ENCODE results near the gene ARHGEF1.

Gene ARHGEF1

GRCh38 chr19:41921577-41922576, 38.9 kb downstream of the ARHGEF1 start:
- no peak for DNase-seq

DNA sequence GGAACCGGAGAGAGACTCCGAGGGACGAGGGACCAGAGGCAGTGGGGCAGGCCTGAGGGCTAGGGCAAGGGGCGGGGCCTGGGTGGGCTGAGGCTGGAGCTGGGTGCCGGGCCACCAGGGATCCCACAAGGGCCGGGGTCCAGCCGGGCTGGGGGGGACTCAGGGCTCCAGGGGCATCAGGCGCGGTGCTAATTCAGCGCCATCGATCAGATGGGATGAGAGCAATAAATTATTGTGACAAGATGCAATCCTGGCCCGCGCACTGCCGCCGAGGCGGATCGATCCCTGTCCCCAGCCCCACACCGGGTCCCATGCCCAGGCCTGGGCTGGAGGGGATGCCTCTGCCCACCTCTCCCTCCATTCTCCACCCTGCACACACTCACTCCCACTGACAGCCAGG, 39.6 kb downstream of the ARHGEF1 start:
- DNase-seq: no peak

GRCh38 chr19:41923045-41923788, 40.2 kb downstream of the ARHGEF1 start:
- DNase-seq: no peak

- DNase-seq: no peak
Observed at GRCh38 chr19:41924151-41925145, 41.5 kb downstream of the ARHGEF1 start.

GRCh38 chr19:41925208-41926003, 42.4 kb downstream of the ARHGEF1 start:
- DNase-seq: no peak

- no peak for DNase-seq
Observed at GRCh38 chr19:41926028-41926762, 43.2 kb downstream of the ARHGEF1 start.

DNA sequence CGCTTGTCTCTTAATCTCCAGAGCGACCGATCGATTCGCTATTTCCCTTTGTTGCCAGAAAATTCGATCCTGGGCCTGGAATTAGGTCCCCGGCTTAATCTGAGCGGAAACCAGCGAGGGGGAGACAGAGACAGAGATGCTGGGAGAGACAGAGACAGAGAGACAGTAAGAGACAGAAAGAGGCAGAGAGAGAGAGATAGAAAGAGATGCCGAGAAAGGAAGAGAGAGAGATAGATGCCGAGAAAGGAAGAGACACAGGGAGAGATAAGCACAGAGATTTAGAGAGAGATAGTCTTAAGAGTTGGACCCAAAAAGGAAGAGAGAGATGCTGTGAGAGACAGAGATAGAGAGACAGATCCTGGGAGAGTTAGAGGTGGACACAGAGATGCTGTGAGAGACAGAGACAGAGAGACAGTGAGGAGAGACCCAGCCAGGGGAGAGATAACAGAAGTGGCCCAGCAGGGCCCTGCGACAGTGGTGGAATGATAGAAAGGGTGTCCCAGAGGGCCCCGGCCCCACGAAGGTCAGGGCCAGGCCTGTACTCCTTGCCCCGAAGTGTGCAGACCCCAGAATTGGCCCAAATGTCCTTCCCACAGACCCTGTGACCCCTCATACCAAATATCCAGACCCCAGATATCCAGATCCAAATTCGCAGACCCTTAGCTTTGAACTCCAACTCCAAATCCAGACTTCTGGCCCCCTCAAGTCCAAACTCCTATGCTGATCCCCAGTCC, 43.9 kb downstream of the ARHGEF1 start:
- DNase-seq: no peak

GRCh38 chr19:41927497-41928192, 44.7 kb downstream of the ARHGEF1 start:
- DNase-seq: peak; percentile 47

- DNase-seq: peak; percentile 30
Observed at GRCh38 chr19:41928221-41928683, 45.3 kb downstream of the ARHGEF1 start, which contains the start of gene ERFL. ERFL (minus strand) TSS chr19:41928449; CDS start chr19:41912919, 15,530 bp downstream.

DNA sequence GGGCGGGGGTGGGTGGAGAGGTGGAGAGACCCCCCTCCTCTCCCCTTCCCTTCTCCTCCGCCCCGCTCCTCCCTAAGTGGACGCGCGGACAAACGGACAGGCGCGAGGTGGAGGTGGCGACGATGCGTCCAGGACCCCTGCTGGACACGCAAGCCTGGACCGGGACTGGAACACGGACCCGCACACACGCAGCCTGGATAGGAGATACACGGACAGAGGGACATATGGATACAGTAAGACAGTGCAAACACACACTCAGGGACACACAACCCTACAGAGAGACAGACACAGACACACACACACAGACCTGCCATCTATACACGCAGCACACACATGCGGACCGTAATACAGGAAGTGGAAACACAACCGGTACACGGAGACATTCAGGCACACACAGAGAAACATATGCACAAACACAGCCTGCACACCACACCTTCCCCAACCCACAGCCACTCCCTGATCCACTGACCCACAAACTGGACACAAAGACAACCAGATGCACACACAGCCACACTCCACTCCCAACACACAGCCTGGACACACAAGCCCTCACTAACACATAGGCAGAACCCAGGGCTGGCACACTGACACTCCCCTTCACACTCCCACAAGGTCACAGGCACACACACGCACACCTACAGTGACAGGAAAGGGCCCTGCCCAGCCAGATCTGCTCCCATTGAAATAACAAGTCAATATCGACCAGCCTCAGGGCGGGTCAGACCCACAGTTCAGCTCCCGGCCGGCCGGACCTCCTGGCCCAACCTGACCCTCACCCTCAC, 46.0 kb downstream of the ARHGEF1 start:
- DNase-seq: peak; percentile 56

DNA sequence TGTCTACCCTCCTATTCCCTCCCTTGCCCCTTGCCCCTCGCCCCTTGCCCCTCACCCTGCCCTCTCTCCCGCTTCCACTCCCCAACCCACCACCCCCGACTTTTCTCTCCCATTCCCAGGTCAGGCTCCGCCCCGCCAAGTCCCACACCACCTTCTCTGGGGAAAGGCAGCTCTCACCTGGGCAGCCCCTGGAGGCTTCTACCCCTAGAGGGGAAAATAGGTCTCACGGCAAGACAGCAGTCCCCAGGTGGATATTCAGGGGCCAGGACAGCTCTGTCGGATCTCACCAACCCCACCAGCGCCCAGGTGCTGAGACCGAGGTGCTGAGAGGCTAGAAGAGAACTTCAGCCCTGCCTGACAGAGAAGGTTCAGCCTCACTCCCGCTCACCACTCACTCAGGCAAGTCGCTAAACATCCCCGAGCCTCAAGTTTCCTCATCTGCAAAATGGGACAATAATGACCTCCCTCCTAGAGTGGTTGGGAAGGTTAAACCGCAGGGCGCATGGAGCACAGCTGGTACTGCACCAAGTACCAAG, 46.6 kb downstream of the ARHGEF1 start:
- DNase-seq: no peak

- no peak for DNase-seq
Observed at GRCh38 chr19:41930322-41930722, 47.3 kb downstream of the ARHGEF1 start.

DNA sequence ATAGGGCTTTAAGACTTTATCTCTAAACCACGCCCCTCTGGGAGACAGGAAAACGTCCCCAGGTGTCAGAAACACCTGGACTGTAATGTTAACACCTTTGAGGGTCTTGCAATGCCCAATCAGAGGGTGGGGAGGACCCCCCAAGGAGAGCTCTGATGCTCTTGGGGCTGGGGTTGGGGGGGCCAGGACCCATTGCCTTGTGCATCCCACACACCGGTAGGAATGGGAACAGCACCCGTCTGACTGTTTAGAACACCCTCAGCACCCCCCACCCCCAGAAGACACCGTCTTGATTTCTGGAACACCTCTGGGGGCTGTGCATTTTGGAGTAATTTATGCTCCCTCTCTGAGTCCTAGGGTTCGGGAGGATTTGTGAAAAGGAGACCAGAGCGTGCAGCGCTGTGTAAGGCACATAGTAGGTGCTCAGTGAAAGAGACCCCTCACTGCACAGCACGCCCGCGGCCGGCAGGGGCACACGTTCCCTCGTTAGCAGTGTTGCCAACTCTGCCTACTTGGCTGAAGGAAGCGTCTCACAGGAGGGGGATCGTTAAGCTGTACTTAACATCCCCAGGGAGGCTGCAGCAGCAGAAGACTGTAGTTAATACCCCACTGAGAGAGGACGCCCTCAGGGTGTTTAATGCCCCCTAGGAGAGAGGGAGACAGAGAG, 48.1 kb downstream of the ARHGEF1 start:
- DNase-seq: no peak

DNA sequence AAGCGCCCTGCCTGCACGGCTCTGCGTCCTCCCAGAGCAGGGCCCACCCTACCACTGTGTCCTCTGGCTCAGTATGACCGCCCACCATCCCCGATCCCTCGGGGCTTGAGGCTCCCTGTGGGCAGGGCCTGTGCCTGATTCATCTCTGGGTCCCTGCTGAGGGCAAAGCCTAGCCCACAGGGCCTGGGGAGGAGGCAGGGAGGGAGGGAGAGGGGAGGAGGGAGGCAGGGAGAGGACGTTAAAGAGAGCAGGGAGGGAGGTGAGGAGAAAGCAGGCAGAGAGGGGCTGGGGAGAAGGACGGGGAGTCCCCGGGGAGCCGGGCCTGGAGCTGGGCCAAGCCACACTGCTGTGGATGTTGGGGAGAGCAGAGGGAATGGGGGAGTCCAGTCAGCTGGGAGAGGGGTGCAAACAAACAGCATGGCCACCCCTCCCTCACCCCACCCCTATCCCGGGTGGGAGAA, 49.3 kb downstream of the ARHGEF1 start:
- DNase-seq: no peak

DNA sequence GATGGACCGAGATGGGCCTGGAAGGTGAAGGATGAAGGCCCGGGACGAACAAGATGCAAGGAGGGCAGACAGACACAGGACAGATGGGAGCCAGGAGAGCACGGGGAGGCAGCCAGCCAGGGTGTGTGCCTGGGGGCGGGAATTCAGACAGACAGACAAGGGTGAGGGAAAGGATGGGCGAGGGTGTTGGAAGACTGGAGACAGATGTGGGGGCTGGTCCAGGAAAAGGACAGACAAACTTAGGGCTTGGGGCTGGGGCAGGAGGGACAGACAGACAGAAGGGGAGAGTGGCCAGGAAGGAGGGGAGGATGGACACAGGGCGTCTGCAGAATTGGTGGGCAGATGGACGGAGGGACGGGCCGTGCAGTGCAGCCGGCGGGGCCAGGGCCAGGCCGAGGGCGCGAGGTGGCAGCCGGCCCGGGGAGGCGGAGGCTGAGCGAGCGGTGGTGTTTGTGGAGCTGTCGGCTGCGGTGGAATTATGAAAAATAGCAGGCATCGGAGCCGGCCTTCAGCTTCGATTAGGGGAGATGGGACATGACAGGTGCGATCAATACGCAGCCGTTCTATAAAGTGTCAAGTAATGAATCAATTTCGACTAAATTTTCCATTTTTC, 49.8 kb downstream of the ARHGEF1 start:
- DNase-seq: no peak

GRCh38 chr19:41933693-41934426, 50.9 kb downstream of the ARHGEF1 start:
- no peak for DNase-seq
